K562 (cell line): ENCODE measurements around the gene PLG. TPM values are rescaled to one million over a fixed set of nuclear protein-coding genes. Genes with fewer than 3 reads are reported as not detected.

Experiments used
- BCL6 ChIP-seq: fragments of 250-450 bp; sonication (Bioruptor Pico); IDR thresholded peaks from 2 replicates; pipeline ENCODE4 v1.4.0; 2020
- CBFA2T3 ChIP-seq: fragments of 450-650 bp; IDR thresholded peaks from 2 replicates; pipeline ENCODE4 v1.6.1; 2017
- CTBP1 ChIP-seq: fragments of 450-650 bp; IDR thresholded peaks from 2 replicates; pipeline ENCODE4 v1.6.1; 2016; ENCODE audit warnings: borderline replicate concordance
- DPF2 ChIP-seq: fragments of 450-650 bp; IDR thresholded peaks from 2 replicates; pipeline ENCODE4 v1.6.1; 2016
- ILK ChIP-seq: fragments of 450-650 bp; IDR thresholded peaks from 2 replicates; pipeline ENCODE4 v1.6.1; 2016; ENCODE audit warnings: missing genetic modification characterization, low read depth, mild to moderate bottlenecking, missing compliant biosample characterization, moderate library complexity, borderline replicate concordance
- L3MBTL2 ChIP-seq: fragments of 450-650 bp; IDR thresholded peaks from 2 replicates; pipeline ENCODE4 v1.6.1; 2016; ENCODE audit warnings: mild to moderate bottlenecking, moderate library complexity
- MECOM ChIP-seq: fragments of 250-450 bp; sonication (Bioruptor Pico); IDR thresholded peaks from 2 replicates; pipeline ENCODE4 v1.8.0; 2022; ENCODE audit warnings: inconsistent platforms
- MEIS2 ChIP-seq: fragments of 450-650 bp; IDR thresholded peaks from 2 replicates; pipeline ENCODE4 v1.6.1; 2014; ENCODE audit warnings: mild to moderate bottlenecking; ENCODE audit not compliant: partially characterized antibody
- MYC ChIP-seq, 2 experiments: fragments of 250-450 bp in 1 of 2; sonication (Bioruptor Pico) in 1 of 2; IDR thresholded peaks; 2 replicates each; pipeline versions ENCODE4 v1.5.1 to v1.6.1; 2012 to 2021; ENCODE audit warnings: low read depth in 2 of 2, borderline replicate concordance in 1 of 2, improper control_type of control experiment in 1 of 2, low read length in 1 of 2, mild to moderate bottlenecking in 1 of 2, moderate library complexity in 1 of 2
- NCOR1 ChIP-seq: fragments of 450-650 bp; IDR thresholded peaks from 2 replicates; pipeline ENCODE4 v1.6.1; 2016; ENCODE audit warnings: mild to moderate bottlenecking, moderate library complexity
- NR2C1 ChIP-seq, 2 experiments: fragments of 450-650 bp; IDR thresholded peaks; 2 replicates each; pipeline ENCODE4 v1.6.1; 2017; ENCODE audit warnings: mild to moderate bottlenecking in 2 of 2, antibody characterized with exemption in 1 of 2, inconsistent platforms in 1 of 2, missing compliant biosample characterization in 1 of 2, missing genetic modification characterization in 1 of 2
- REST ChIP-seq, 2 experiments: fragments of 450-650 bp; formaldehyde crosslinking in 1 of 2; IDR thresholded peaks; 2 replicates each; pipeline versions ENCODE4 v1.4.0 to v1.6.1; 2014 to 2020; ENCODE audit warnings: mild to moderate bottlenecking in 2 of 2, borderline replicate concordance in 1 of 2, low read depth in 1 of 2
- SMAD3 ChIP-seq: fragments of 450-650 bp; formaldehyde crosslinking; conservative IDR thresholded peaks from 2 replicates; pipeline ENCODE4 v1.4.0; 2020; ENCODE audit warnings: mild to moderate bottlenecking
- SMARCA4 ChIP-seq: fragments of 450-650 bp; IDR thresholded peaks from 2 replicates; pipeline ENCODE4 v1.6.1; 2016
- TAL1 ChIP-seq: fragments of 450-650 bp; IDR thresholded peaks from 2 replicates; pipeline ENCODE4 v1.6.1; 2016; ENCODE audit warnings: mild to moderate bottlenecking
- TEAD4 ChIP-seq, 2 experiments: sonication (generic) in 1 of 2; formaldehyde crosslinking in 1 of 2; IDR thresholded peaks; 2 replicates each; pipeline versions ENCODE4 v1.6.1 to v1.8.0; 2012 to 2022; ENCODE audit warnings: borderline replicate concordance in 1 of 2, inconsistent platforms in 1 of 2, low read length in 1 of 2, mild to moderate bottlenecking in 1 of 2, missing genetic modification reagents in 1 of 2
- ZNF644 ChIP-seq: fragments of 200-800 bp; sonication (Bioruptor generic); IDR thresholded peaks from 2 replicates; pipeline ENCODE4 v1.6.1; 2016; ENCODE audit warnings: low read depth, missing genetic modification characterization, missing compliant biosample characterization
- polyA plus RNA-seq, 8 experiments: library from polyadenylated mRNA; depleted of rRNA in 4 of 8; stranded (reverse) in 5 of 8; unstranded in 3 of 8; fragments of >200 nt; fragmentation: Nextera tagmentation in 2 of 8; fragmentation: Illumina TruSeq in 1 of 8; extraction: Ambion mirVana in 2 of 8; extraction: Trizol in 1 of 8; gene quantifications; 2 replicates each; pipeline versions ENCODE4 v1.2.1 to v1.2.3, GENCODE V29; 2011 to 2014; ENCODE audit warnings: inconsistent platforms in 1 of 8, missing spikeins in 1 of 8
- total RNA-seq, 7 experiments: library from RNA; depleted of rRNA in 6 of 7; stranded (reverse); fragments of >200 nt in 6 of 7; fragmentation: Illumina TruSeq in 2 of 7; extraction: Trizol in 2 of 7; gene quantifications; 2 replicates each; pipeline versions ENCODE4 v1.2.1 to v1.2.3, GENCODE V29; 2011 to 2021; ENCODE audit warnings: low replicate concordance in 1 of 7
- TF ChIP-seq, protein P1 (sequence below), 2 experiments: IDR thresholded peaks in 1 of 2; conservative IDR thresholded peaks in 1 of 2; 2 replicates each; pipeline ENCODE4 v1.6.1; 2016; ENCODE audit warnings: low read depth in 2 of 2, mild to moderate bottlenecking in 1 of 2, missing compliant biosample characterization in 1 of 2, missing genetic modification characterization in 1 of 2, moderate library complexity in 1 of 2

Gene PLG
- total and polyA plus RNA-seq, 9 of the 15 experiments (the other 6 are each of a cell fraction or from before 2014, with no cell fraction given): 0.64 TPM; not detected in 8

DNA sequence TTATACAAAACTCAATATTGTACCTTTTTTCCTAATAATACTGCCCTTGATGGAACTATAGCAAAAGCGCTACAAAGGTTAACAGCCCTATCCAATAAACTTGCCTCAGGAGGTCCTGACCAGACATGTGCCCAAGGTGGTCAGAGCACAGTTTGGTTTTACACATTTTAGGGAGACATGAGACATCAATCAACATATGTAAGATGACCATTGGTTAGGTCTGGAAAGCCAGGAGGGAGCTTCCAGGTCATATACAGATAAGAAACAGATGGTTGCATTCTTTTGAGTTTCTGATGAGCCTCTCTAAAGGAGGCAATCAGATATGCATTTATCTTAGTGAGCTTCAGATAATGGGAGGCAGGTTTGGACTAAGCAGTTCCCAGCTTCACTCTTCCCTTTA is 91.6 kb downstream of the PLG start (continued):
- TF ChIP-seq ZNF644: 0 out of 2 replicates have a peak, but pooled peaks have one; percentile 23
- TF ChIP-seq ILK (tag): no peak
- TF ChIP-seq, protein P1, sequence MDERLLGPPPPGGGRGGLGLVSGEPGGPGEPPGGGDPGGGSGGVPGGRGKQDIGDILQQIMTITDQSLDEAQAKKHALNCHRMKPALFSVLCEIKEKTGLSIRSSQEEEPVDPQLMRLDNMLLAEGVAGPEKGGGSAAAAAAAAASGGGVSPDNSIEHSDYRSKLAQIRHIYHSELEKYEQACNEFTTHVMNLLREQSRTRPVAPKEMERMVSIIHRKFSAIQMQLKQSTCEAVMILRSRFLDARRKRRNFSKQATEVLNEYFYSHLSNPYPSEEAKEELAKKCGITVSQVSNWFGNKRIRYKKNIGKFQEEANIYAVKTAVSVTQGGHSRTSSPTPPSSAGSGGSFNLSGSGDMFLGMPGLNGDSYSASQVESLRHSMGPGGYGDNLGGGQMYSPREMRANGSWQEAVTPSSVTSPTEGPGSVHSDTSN (CRISPR knock-in tag; IDR thresholded peaks at IDR 0.05; ENCODE audit: low read depth): no peak
- TF ChIP-seq, protein P1 (tag; conservative IDR thresholded peaks at IDR 0.05; ENCODE audit: low read depth): peak; percentile 45
- 0 out of 2 replicates have a peak, but pooled peaks have one; percentile 10 for TF ChIP-seq NCOR1
- TF ChIP-seq TEAD4 (IDR thresholded peaks at IDR 0.05; ENCODE audit: low read length): peak; percentile 60; the same call in 1 of the 2 replicates
- no peak for TF ChIP-seq TEAD4 (CRISPR knock-in tag; IDR thresholded peaks at IDR 0.05; ENCODE audit: borderline replicate concordance)
- peak; percentile 68 for TF ChIP-seq CBFA2T3
- TF ChIP-seq MECOM (CRISPR knock-in tag): 0 out of 2 replicates have a peak, but pooled peaks have one; percentile 18
- no peak for TF ChIP-seq BCL6 (CRISPR knock-in tag)
- TF ChIP-seq REST (IDR thresholded peaks at IDR 0.05; ENCODE audit: borderline replicate concordance): no peak
- no peak for TF ChIP-seq REST (CRISPR knock-in tag; IDR thresholded peaks at IDR 0.05; ENCODE audit: low read depth)
- TF ChIP-seq NR2C1 (IDR thresholded peaks at IDR 0.05): peak; percentile 61
- TF ChIP-seq NR2C1 (tag; IDR thresholded peaks at IDR 0.05): no peak
- TF ChIP-seq MEIS2: peak; percentile 83
- peak; percentile 32; the same call in 1 of the 2 replicates for TF ChIP-seq L3MBTL2
- peak; percentile 58; the same call in 1 of the 2 replicates for TF ChIP-seq DPF2
- TF ChIP-seq SMAD3 (CRISPR knock-in tag): no peak
- TF ChIP-seq SMARCA4: peak; percentile 27; the same call in 1 of the 2 replicates
- TF ChIP-seq MYC (IDR thresholded peaks at IDR 0.05; ENCODE audit: low read depth, low read length): 0 out of 2 replicates have a peak, but pooled peaks have one; percentile 20
- no peak for TF ChIP-seq MYC (CRISPR knock-in tag; IDR thresholded peaks at IDR 0.05; ENCODE audit: borderline replicate concordance, low read depth)
- peak; percentile 25; the same call in 1 of the 2 replicates for TF ChIP-seq TAL1
- peak; percentile 63 for TF ChIP-seq CTBP1
